GM21447 (cell line): ENCODE measurements around the gene DLGAP1.

ENCODE experiments used
- ATAC-seq: cut with Tn5 transposase; IDR thresholded peaks from one replicate; pipeline ENCODE4 v1.9.1; 2021; ENCODE audit not compliant: unreplicated experiment

The DLGAP1 gene

DNA sequence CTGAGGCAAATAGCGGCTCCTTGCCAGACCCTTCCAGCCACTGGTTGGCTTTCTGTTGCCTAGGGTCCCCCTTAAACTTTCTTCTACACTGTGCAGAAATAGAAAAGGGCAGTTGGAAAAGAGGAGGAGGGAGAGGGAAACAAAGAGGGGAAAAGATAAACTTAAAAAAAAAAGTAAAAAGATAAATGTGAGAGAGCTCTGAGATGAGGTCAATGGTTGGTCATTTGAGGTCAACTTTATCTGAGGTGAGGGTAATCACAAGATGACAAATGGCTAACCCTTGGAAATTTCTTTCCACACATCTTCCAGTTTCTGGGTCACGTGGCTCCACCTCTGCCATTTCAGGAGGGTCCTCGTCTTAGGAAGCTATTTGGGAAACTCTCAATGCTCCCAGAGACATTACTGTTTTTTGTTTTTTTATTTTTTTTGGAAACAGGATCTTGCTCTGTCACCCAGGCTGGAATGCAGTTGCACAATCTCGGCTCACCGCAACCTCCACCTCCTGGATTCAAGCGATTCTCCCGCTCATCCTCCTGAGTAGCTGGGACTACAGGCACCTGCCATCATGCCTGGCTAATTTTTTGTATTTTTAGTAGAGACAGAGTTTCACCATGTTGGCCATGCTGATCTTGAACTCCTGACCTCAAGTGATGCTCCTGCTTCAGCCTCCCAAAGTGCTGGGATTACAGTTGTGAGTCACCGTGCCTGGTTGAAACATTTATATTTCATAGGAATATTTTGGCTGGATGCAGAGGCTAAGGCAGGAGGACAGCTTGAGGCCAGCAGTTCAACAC lies 805.3 kb downstream of the DLGAP1 start:
- no peak for ATAC-seq

GRCh38 chr18:3649135-3649632 lies 805.9 kb downstream of the DLGAP1 start:
- no peak for ATAC-seq

DNA sequence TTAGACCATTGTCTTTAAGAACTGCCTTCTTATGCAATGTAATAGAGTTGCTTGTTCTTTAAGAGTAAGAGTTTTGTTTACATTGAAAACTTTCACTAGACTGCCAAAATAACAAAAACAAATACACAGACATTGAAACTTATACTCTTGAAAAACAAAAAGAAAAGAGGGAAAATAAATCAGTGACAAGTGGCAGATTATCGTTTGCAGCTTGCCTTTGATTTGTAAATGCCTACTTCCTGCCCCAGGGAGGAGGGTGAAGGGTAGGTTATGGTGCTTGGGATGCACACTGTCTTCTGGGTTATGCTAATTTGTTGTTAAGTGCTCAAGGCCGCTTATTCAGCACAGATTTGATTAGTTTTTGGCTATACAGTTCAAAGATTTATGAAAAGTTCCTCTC lies 806.5 kb downstream of the DLGAP1 start:
- no peak for ATAC-seq

- ATAC-seq = no peak
Observed at GRCh38 chr18:3648200-3648599, 806.9 kb downstream of the DLGAP1 start.

GRCh38 chr18:3647636-3648035 lies 807.5 kb downstream of the DLGAP1 start:
- no peak for ATAC-seq

GRCh38 chr18:3645384-3646156 lies 809.5 kb downstream of the DLGAP1 start:
- ATAC-seq = no peak

DNA sequence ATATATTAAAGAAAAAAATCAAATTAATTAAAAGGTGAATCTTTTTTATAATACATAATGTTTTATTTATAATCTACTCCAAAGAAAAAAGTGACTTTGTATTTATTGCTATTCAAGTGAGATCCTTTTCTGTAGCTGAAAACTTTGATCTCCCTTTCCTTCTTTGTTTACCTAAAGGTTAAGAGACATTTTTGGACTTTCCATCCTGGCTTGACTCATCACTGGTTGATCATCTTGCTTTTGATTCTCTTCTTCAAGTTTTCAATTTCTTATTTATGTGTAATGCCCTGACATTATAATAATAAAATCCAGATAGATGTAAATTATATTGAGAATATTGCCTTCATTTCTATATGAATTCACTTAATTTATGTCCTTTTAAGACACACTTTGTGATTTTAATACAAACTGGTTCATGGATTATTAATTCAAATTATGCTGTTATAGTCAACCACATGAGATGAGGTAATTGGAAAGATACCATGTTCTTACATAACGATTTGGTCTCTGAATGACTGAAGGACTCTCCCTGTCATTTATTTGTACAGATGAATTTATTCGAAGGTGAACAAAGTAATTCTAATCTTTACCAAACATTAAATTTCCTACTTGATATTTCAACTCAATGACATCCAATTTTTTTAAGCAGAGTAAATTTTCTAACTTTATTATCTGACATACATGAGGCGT lies 820.7 kb downstream of the DLGAP1 start:
- no peak for ATAC-seq

- no peak for ATAC-seq
Observed at GRCh38 chr18:3631887-3632286, 823.2 kb downstream of the DLGAP1 start.

DNA sequence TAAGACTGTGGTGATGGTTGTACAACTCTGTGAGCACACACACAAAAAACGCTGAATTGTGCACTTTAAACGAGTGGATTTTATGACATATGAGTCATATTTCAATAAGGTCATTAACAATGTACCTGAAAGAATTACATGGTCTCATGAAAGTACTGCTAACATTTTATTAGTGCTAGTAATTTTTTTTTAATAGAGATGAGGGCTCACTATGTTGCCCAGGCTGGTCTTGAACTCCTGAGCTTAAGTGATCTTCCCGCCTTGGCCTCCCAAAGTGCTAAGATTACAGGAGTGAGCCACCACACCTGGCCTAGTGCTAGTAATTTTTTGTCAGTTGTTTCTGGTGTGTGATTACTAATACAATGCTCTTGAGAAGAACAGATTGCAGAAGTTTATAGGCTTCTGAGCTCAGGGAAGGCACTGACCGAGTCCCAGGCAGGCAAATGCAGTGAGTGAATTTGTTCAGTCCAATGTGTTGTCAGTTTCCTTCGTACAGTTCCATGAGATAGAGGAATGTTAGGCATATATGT lies 828.1 kb downstream of the DLGAP1 start:
- no peak for ATAC-seq

GRCh38 chr18:3625742-3626091 lies 829.4 kb downstream of the DLGAP1 start:
- no peak for ATAC-seq

- ATAC-seq = no peak
Observed at GRCh38 chr18:3624935-3625741, 830.0 kb downstream of the DLGAP1 start.

DNA sequence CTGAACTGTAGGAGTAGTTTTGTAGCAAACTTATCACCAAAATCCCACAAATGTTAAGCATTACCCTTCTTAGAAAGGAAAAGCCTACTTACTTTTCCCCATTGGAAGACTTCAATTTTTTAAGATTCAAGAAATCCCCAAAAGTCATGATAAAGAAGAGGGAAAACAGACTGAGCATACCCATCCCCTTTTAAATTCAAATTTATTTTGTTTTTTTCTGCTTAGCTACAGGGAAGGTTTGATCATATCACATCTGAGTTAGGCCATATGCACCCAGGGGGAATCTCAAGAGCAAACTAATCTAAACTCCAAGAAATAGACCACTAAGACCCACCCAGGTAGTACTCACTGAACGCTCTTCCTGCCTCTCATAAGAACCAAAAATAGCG lies 830.6 kb downstream of the DLGAP1 start:
- no peak for ATAC-seq

GRCh38 chr18:3623769-3624545 lies 831.1 kb downstream of the DLGAP1 start:
- no peak for ATAC-seq

DNA sequence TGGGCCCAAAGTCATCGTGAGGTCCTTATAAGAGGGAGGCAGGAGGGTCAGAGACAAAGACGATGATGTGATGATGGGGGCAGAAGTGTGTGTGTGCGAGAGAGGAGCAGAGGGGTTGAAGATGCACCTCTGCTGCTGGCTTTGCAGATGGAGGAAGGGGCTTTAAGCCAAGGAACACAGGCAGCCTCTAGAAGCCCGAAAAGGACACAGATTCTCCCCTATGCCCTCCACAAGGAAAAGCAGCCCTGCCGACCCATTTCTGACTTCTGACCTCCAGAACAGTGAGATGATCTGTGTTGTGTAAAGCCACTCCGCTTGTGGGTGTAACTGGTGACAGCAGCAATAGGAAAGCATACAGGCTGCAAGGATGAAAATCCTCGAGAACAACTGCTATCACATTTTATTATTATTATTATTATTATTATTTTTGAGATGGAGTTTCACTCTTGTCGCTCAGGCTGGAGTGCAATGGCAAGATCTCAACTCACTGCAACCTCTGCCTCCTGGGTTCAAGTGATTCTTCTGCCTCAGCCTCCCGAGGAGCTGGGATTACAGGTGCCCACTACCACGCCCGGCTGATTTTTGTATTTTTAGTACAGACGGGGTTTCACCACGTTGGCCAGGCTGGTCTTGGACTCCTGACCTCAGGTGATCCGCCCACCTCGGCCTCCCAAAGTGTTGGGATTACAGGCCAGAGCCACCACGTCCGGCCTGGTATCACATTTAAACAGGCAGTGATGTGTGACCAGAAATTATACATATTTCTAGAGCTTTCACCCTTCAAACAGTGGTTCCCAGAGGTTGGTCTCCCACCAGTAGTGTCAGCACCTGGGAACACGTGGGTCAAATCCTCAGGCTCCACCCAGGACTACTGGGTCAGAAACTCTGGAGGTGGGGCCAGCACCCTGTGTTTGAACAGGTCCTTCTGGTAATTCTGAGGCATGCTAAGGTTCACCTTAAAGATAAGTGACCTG lies 834.7 kb downstream of the DLGAP1 start:
- ATAC-seq = no peak

DNA sequence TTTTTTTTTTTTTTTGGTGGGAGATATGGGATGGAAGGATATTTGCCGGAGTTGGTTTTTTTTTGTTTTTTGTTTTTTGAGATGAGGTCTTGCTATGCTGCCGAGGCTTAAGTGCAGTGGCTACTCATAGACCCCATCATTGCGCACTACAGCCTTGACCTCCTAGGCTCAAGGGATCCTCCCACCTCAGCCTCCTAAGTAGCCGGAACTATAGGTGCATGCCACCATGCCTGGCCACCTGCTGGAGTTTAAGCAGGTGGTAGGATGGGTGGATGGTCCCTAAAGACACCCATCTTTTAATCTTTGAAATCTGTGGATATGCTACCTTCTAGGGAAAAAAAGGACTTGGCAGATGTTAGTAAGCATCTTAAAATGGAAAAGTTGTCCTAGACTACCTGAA lies 835.4 kb downstream of the DLGAP1 start:
- no peak for ATAC-seq

GRCh38 chr18:3619222-3619621 lies 835.9 kb downstream of the DLGAP1 start:
- no peak for ATAC-seq

GRCh38 chr18:3616744-3617143 lies 838.4 kb downstream of the DLGAP1 start:
- no peak for ATAC-seq

- no peak for ATAC-seq
Observed at GRCh38 chr18:3616142-3616541, 839.0 kb downstream of the DLGAP1 start.
